K562 (cell line): ENCODE results near the gene DOCK1. TPM values are rescaled to one million over a fixed set of nuclear protein-coding genes. Genes with fewer than 3 reads are reported as not detected.

Experiments used
- ATAC-seq: fragments of 200-7000 bp; cut with Tn5 transposase; 3 replicates; pipeline ENCODE4 v1.9.1; 2020; ENCODE audit warnings: moderate library complexity
- BruUV-seq: library from RNA; stranded (reverse); fragments of 400-500 nt; replicated peaks from 2 replicates; lab custom pipeline; 2021; lab: Mats Ljungman, UMichigan
- CTCF ChIA-PET: fragments of 300-600 bp; formaldehyde crosslinking; extraction: SDS; loops from one replicate; lab custom pipeline; 2021; ENCODE audit warnings: low intra/inter-chr PET ratio; lab: Yijun Ruan, JAX
- POLR2A ChIA-PET: fragments of 300-600, 350-650 bp; sonication (Branson Sonifier 250); formaldehyde crosslinking; extraction: SDS; loops from one replicate; lab custom pipeline; 2021; ENCODE audit warnings: antibody characterized with exemption, inconsistent platforms; lab: Yijun Ruan, JAX
- DNase-seq, 4 experiments: peaks; one replicate each; pipeline versions ENCODE4 v3.0.0 to v3.0.0-alpha.2; 2011 to 2018; ENCODE audit warnings: low spot score in 3 of 4, mixed read lengths in 3 of 4; ENCODE audit errors: extremely low read depth in 1 of 4
- FAIRE-seq: peaks from 2 replicates; lab custom pipeline; 2011; peaks lifted over from hg19 to GRCh38; lab: Jason Lieb, UNC
- H2AFZ ChIP-seq: 2 replicates; pipeline ENCODE4 v1.6.0; 2011; ENCODE audit warnings: low read depth, low read length, control low read depth, inconsistent platforms
- H3K27ac ChIP-seq: fragments of 200-600 bp; 3 replicates; pipeline ENCODE4 v1.8.0; 2011; ENCODE audit warnings: low read depth, mild to moderate bottlenecking, control low read depth, inconsistent platforms, low read length, moderate library complexity, mixed read lengths; ENCODE audit errors: extremely low read depth
- H3K27me3 ChIP-seq, 2 experiments: fragments of 300-600 bp in 1 of 2; 2 replicates in 1 of 2; 3 replicates in 1 of 2; pipeline versions ENCODE4 v1.6.0 to v1.8.0; 2011; ENCODE audit warnings: inconsistent platforms in 2 of 2, low read length in 2 of 2, mild to moderate bottlenecking in 1 of 2, mixed read lengths in 1 of 2, moderate library complexity in 1 of 2; ENCODE audit not compliant: control insufficient read depth in 2 of 2, insufficient read depth in 2 of 2
- H3K36me3 ChIP-seq: fragments of 300-600 bp; 3 replicates; pipeline ENCODE4 v1.8.0; 2011; ENCODE audit warnings: mild to moderate bottlenecking, low read length, inconsistent platforms; ENCODE audit not compliant: control insufficient read depth, insufficient read depth
- H3K4me1 ChIP-seq, 2 experiments: fragments of 200-600 bp in 1 of 2; replicated peaks in 1 of 2; 2 replicates in 1 of 2; 3 replicates in 1 of 2; pipeline versions ENCODE4 v1.5.1 to v1.8.0; 2011; ENCODE audit warnings: inconsistent platforms in 2 of 2, low read length in 2 of 2, mild to moderate bottlenecking in 1 of 2, mixed read lengths in 1 of 2, moderate library complexity in 1 of 2; ENCODE audit not compliant: control insufficient read depth in 2 of 2, insufficient read depth in 2 of 2
- H3K4me2 ChIP-seq: 2 replicates; pipeline ENCODE4 v1.6.1; 2011; ENCODE audit warnings: low read length, control low read depth, inconsistent platforms, mixed read lengths; ENCODE audit not compliant: insufficient read depth
- H3K4me3 ChIP-seq: fragments of 200-600 bp; sonication (generic), shearing (Covaris generic); 2 replicates; pipeline ENCODE4 v1.5.1; 2016; ENCODE audit warnings: control low read depth, inconsistent platforms
- H3K79me2 ChIP-seq: fragments of 200-600 bp; 3 replicates; pipeline ENCODE4 v1.8.0; 2011; ENCODE audit warnings: low read length, inconsistent platforms; ENCODE audit not compliant: control insufficient read depth, insufficient read depth
- H3K9ac ChIP-seq, 2 experiments: 2 replicates each; pipeline versions ENCODE4 v1.6.0 to v1.6.1; 2011; ENCODE audit warnings: low read depth in 2 of 2, low read length in 2 of 2, control low read depth in 1 of 2, inconsistent platforms in 1 of 2, mild to moderate bottlenecking in 1 of 2, mixed read lengths in 1 of 2; ENCODE audit not compliant: insufficient read depth in 1 of 2
- H3K9me1 ChIP-seq: one replicate; pipeline ENCODE4 v1.6.0; 2011; ENCODE audit warnings: inconsistent platforms, mild to moderate bottlenecking, low read length, moderate library complexity; ENCODE audit not compliant: control insufficient read depth, insufficient read depth
- H3K9me3 ChIP-seq: replicated peaks from 2 replicates; pipeline ENCODE4 v1.5.1; 2011; ENCODE audit warnings: low read depth, low read length, inconsistent platforms; ENCODE audit not compliant: control insufficient read depth, insufficient read depth
- H4K20me1 ChIP-seq: replicated peaks from 2 replicates; pipeline ENCODE4 v1.6.1; 2011; ENCODE audit warnings: low read length, inconsistent platforms, mixed read lengths; ENCODE audit not compliant: control insufficient read depth, insufficient read depth
- ARID1B ChIP-seq: fragments of 450-650 bp; IDR thresholded peaks from 2 replicates; pipeline ENCODE4 v1.6.1; 2016; ENCODE audit warnings: antibody characterized with exemption, mild to moderate bottlenecking, inconsistent platforms
- FOS ChIP-seq: IDR thresholded peaks from 3 replicates; pipeline ENCODE4 v1.6.1; 2011; ENCODE audit not compliant: insufficient read length; ENCODE audit errors: extremely low read depth
- HMG20A ChIP-seq: fragments of 450-650 bp; formaldehyde crosslinking; conservative IDR thresholded peaks from 2 replicates; pipeline ENCODE4 v1.4.0; 2020; ENCODE audit warnings: mild to moderate bottlenecking, mixed read lengths
- HSF4 ChIP-seq: fragments of 250-450 bp; sonication (Bioruptor Pico); IDR thresholded peaks from 2 replicates; pipeline ENCODE4 v2.1.2; 2022; ENCODE audit warnings: mild to moderate bottlenecking, moderate library complexity, borderline replicate concordance
- MYC ChIP-seq, 2 experiments: fragments of 250-450 bp in 1 of 2; sonication (Bioruptor Pico) in 1 of 2; IDR thresholded peaks; 2 replicates each; pipeline versions ENCODE4 v1.5.1 to v1.6.1; 2012 to 2021; ENCODE audit warnings: low read depth in 2 of 2, borderline replicate concordance in 1 of 2, improper control_type of control experiment in 1 of 2, low read length in 1 of 2, mild to moderate bottlenecking in 1 of 2, moderate library complexity in 1 of 2
- PKNOX1 ChIP-seq: fragments of 450-650 bp; IDR thresholded peaks from 2 replicates; pipeline ENCODE4 v1.6.1; 2016
- SIX5 ChIP-seq, 2 experiments: IDR thresholded peaks; 2 replicates each; pipeline ENCODE4 v1.6.1; 2011; ENCODE audit warnings: low read length in 2 of 2, borderline replicate concordance in 1 of 2, low read depth in 1 of 2, mild to moderate bottlenecking in 1 of 2, moderate library complexity in 1 of 2; ENCODE audit not compliant: insufficient read depth in 1 of 2
- ZKSCAN8 ChIP-seq: fragments of 200-800 bp; sonication (Bioruptor generic); IDR thresholded peaks from 2 replicates; pipeline ENCODE4 v1.6.1; 2016; ENCODE audit warnings: missing genetic modification characterization, missing compliant biosample characterization
- ZNF347 ChIP-seq: fragments of 450-650 bp; formaldehyde crosslinking; IDR thresholded peaks from 2 replicates; pipeline ENCODE4 v1.4.0; 2020; ENCODE audit warnings: low read depth, mild to moderate bottlenecking, moderate library complexity
- ZNF398 ChIP-seq: fragments of 250-450 bp; sonication (Bioruptor Pico); IDR thresholded peaks from 2 replicates; pipeline ENCODE4 v1.8.0; 2021; ENCODE audit warnings: moderate library complexity, mild to moderate bottlenecking, inconsistent platforms
- WGBS: fragments of 100-300 bp; shearing (Covaris generic); methylation state at CpG from one replicate; pipeline ENCODE4 v1.1.6; 2016; ENCODE audit warnings: low coverage, mixed read lengths; ENCODE audit not compliant: insufficient coverage; ENCODE audit errors: missing lambda C conversion rate; 5-methylcytosine and 5-hydroxymethylcytosine counted together
- in situ Hi-C: fragments of 300-500 bp; cut with MboI; formaldehyde crosslinking; loops from 4 replicates; pipeline ENCODE4 v1.15.0; 2018; ENCODE audit warnings: inconsistent platforms, mixed read lengths
- intact Hi-C: fragments of 100-400 bp; cut with micrococcal nuclease; formaldehyde crosslinking; loops from 2 replicates; pipeline ENCODE4 v1.14.2; 2022
- polyA plus RNA-seq, 8 experiments: library from polyadenylated mRNA; depleted of rRNA in 4 of 8; stranded (reverse) in 5 of 8; unstranded in 3 of 8; fragments of >200 nt; fragmentation: Nextera tagmentation in 2 of 8; fragmentation: Illumina TruSeq in 1 of 8; extraction: Ambion mirVana in 2 of 8; extraction: Trizol in 1 of 8; gene quantifications; 2 replicates each; pipeline versions ENCODE4 v1.2.1 to v1.2.3, GENCODE V29; 2011 to 2014; ENCODE audit warnings: inconsistent platforms in 1 of 8, missing spikeins in 1 of 8
- total RNA-seq, 7 experiments: library from RNA; depleted of rRNA in 6 of 7; stranded (reverse); fragments of >200 nt in 6 of 7; fragmentation: Illumina TruSeq in 2 of 7; extraction: Trizol in 2 of 7; gene quantifications; 2 replicates each; pipeline versions ENCODE4 v1.2.1 to v1.2.3, GENCODE V29; 2011 to 2021; ENCODE audit warnings: low replicate concordance in 1 of 7

DOCK1 gene
- total and polyA plus RNA-seq, 9 of the 15 experiments (the other 6 are each of a cell fraction or from before 2014, with no cell fraction given): 0.31 TPM; not detected in 8

GRCh38 chr10:127259347-127259746 is 354.1 kb downstream of the DOCK1 start:
- no peak overlapping the region for H3K9ac ChIP-seq
- CTCF ChIA-PET: no interaction called here
- no peak overlapping the region for H3K27ac ChIP-seq
- POLR2A ChIA-PET: no interaction called here
- H3K4me1 ChIP-seq: no peaks in the 10 kb centered on the region
- DNase-seq (no peak), FAIRE-seq (no peak), ATAC-seq (no peak)
- H2AFZ ChIP-seq: no peak overlapping the region
- H3K36me3 ChIP-seq: no peaks in the 10 kb centered on the region
- no peaks in the 10 kb centered on the region for H4K20me1 ChIP-seq
- no TSS peak for BruUV-seq
- in situ Hi-C loops (no loop called here), intact Hi-C loops (no loop called here)
- no peak overlapping the region for H3K4me2 ChIP-seq
- no peaks in the 10 kb centered on the region for H3K9me3 ChIP-seq
- WGBS: 1% methylated on average over 11 of the region's 11 CpGs
- H3K9me1 ChIP-seq: no peaks in the 10 kb centered on the region
- no peaks in the 10 kb centered on the region for H3K79me2 ChIP-seq
- no peaks in the 10 kb centered on the region for H3K27me3 ChIP-seq
- no peak overlapping the region for H3K4me3 ChIP-seq
- TF ChIP-seq ZNF398 (no peak), ZKSCAN8 (CRISPR knock-in tag) (no peak), SIX5 (IDR thresholded peaks at IDR 0.05; ENCODE audit: borderline replicate concordance in 1 of 2, insufficient read depth in 1 of 2, low read depth in 1 of 2, low read length in 2 of 2) (no peak), MYC (IDR thresholded peaks at IDR 0.05; ENCODE audit: low read depth, low read length) (no peak), MYC (CRISPR knock-in tag; IDR thresholded peaks at IDR 0.05; ENCODE audit: borderline replicate concordance, low read depth) (no peak), ARID1B (no peak), ZNF347 (CRISPR knock-in tag) (no peak), FOS (no peak), HSF4 (no peak), HMG20A (no peak), PKNOX1 (no peak)
